WTC11 (cell line): ENCODE data around the gene POLR3F. TPM values are rescaled to one million over a fixed set of nuclear protein-coding genes. Genes with fewer than 3 reads are reported as not detected.

ENCODE experiments used
- ATAC-seq: fragments of 200-7000 bp; cut with Tn5 transposase; 2 replicates; pipeline ENCODE4 v1.10.0; 2021; ENCODE audit warnings: mild to moderate bottlenecking, moderate library complexity
- CTCF ChIA-PET: fragments of 300-600 bp; sonication (Branson Sonifier 250); formaldehyde crosslinking; loops from one replicate; lab custom pipeline; 2021; ENCODE audit warnings: antibody characterized with exemption; lab: Charles Lee
- POLR2A ChIA-PET: fragments of 350-600 bp; sonication (Branson Sonifier 250); formaldehyde crosslinking; loops from one replicate; lab custom pipeline; 2021; ENCODE audit warnings: antibody characterized with exemption; lab: Charles Lee
- DNase-seq: peaks from one replicate; pipeline ENCODE4 v3.0.0; 2021; ENCODE audit warnings: low spot score
- H3K27ac Mint-ChIP-seq: 2 replicates; pipeline ENCODE4 v1.8.0; 2021; ENCODE audit warnings: mixed read lengths
- H3K27me3 Mint-ChIP-seq: 2 replicates; pipeline ENCODE4 v1.8.0; 2021; ENCODE audit warnings: low read depth, mild to moderate bottlenecking, moderate library complexity, mixed read lengths
- H3K36me3 Mint-ChIP-seq: 2 replicates; pipeline ENCODE4 v1.8.0; 2021; ENCODE audit warnings: mixed read lengths
- H3K4me1 Mint-ChIP-seq: 2 replicates; pipeline ENCODE4 v1.8.0; 2022; ENCODE audit warnings: mixed read lengths
- H3K4me3 Mint-ChIP-seq: 2 replicates; pipeline ENCODE4 v1.8.0; 2021; ENCODE audit warnings: mild to moderate bottlenecking, moderate library complexity, mixed read lengths
- H3K9me3 Mint-ChIP-seq: 2 replicates; pipeline ENCODE4 v1.8.0; 2021; ENCODE audit warnings: mixed read lengths
- CTCF ChIP-seq: fragments of 200-600 bp; IDR thresholded peaks from 2 replicates; pipeline ENCODE4 v1.8.0; 2022; ENCODE audit warnings: antibody characterized with exemption
- E2F1 ChIP-seq: sonication (generic); formaldehyde crosslinking; IDR thresholded peaks from 2 replicates; pipeline ENCODE4 v1.8.0; 2022; ENCODE audit warnings: mild to moderate bottlenecking, missing genetic modification reagents
- ERG ChIP-seq: fragments of 250-450 bp; sonication (Bioruptor Pico); IDR thresholded peaks from 2 replicates; pipeline ENCODE4 v1.8.0; 2021; ENCODE audit warnings: mild to moderate bottlenecking
- ESRRA ChIP-seq: sonication (generic); formaldehyde crosslinking; IDR thresholded peaks from 2 replicates; pipeline ENCODE4 v1.8.1; 2022; ENCODE audit warnings: mild to moderate bottlenecking, missing genetic modification reagents, borderline replicate concordance
- FOXP1 ChIP-seq: sonication (generic); formaldehyde crosslinking; IDR thresholded peaks from 2 replicates; pipeline ENCODE4 v1.8.0; 2022; ENCODE audit warnings: missing genetic modification reagents, mild to moderate bottlenecking, moderate library complexity, borderline replicate concordance
- HMGA2 ChIP-seq: fragments of 250-450 bp; sonication (Bioruptor Pico); IDR thresholded peaks from 2 replicates; pipeline ENCODE4 v1.4.0; 2021; ENCODE audit warnings: mild to moderate bottlenecking, moderate library complexity
- JAZF1 ChIP-seq: fragments of 250-450 bp; sonication (Bioruptor Pico); IDR thresholded peaks from 2 replicates; pipeline ENCODE4 v1.9.0; 2021; ENCODE audit warnings: moderate library complexity, mild to moderate bottlenecking, inconsistent platforms
- MXD4 ChIP-seq: fragments of 250-450 bp; sonication (Bioruptor Pico); IDR thresholded peaks from 2 replicates; pipeline ENCODE4 v1.8.0; 2021; ENCODE audit warnings: mild to moderate bottlenecking, moderate library complexity, borderline replicate concordance
- MYBL2 ChIP-seq: sonication (generic); formaldehyde crosslinking; IDR thresholded peaks from 2 replicates; pipeline ENCODE4 v1.8.1; 2023; ENCODE audit warnings: mild to moderate bottlenecking, moderate library complexity, missing genetic modification reagents
- NFATC4 ChIP-seq: fragments of 250-450 bp; sonication (Bioruptor Pico); IDR thresholded peaks from 2 replicates; pipeline ENCODE4 v1.9.0; 2021; ENCODE audit warnings: mild to moderate bottlenecking
- NFE2L1 ChIP-seq: sonication (generic); formaldehyde crosslinking; IDR thresholded peaks from 2 replicates; pipeline ENCODE4 v1.8.1; 2023; ENCODE audit warnings: missing genetic modification reagents
- PRRX2 ChIP-seq: fragments of 250-450 bp; sonication (Bioruptor Pico); IDR thresholded peaks from 2 replicates; pipeline ENCODE4 v1.8.0; 2021; ENCODE audit warnings: mild to moderate bottlenecking
- RELA ChIP-seq: sonication (generic); formaldehyde crosslinking; IDR thresholded peaks from 2 replicates; pipeline ENCODE4 v1.8.1; 2022; ENCODE audit warnings: missing genetic modification reagents, mild to moderate bottlenecking, borderline replicate concordance
- RORB ChIP-seq: fragments of 250-450 bp; sonication (Bioruptor Pico); IDR thresholded peaks from 2 replicates; pipeline ENCODE4 v1.9.0; 2021; ENCODE audit warnings: mild to moderate bottlenecking
- SMAD3 ChIP-seq: sonication (generic); formaldehyde crosslinking; IDR thresholded peaks from 2 replicates; pipeline ENCODE4 v1.8.0; 2022; ENCODE audit warnings: missing genetic modification reagents, mild to moderate bottlenecking, borderline replicate concordance
- SMAD4 ChIP-seq: sonication (generic); formaldehyde crosslinking; IDR thresholded peaks from 2 replicates; pipeline ENCODE4 v1.8.0; 2022; ENCODE audit warnings: mild to moderate bottlenecking, missing genetic modification reagents
- TEAD1 ChIP-seq: sonication (generic); formaldehyde crosslinking; IDR thresholded peaks from 2 replicates; pipeline ENCODE4 v1.8.0; 2022; ENCODE audit warnings: mild to moderate bottlenecking, missing genetic modification reagents
- ZNF121 ChIP-seq: sonication (generic); formaldehyde crosslinking; IDR thresholded peaks from 2 replicates; pipeline ENCODE4 v1.8.0; 2023; ENCODE audit warnings: missing genetic modification reagents
- ZNF138 ChIP-seq: sonication (generic); formaldehyde crosslinking; conservative IDR thresholded peaks from 2 replicates; pipeline ENCODE4 v1.8.1; 2022; ENCODE audit warnings: mild to moderate bottlenecking, moderate library complexity, missing genetic modification reagents
- ZNF263 ChIP-seq: sonication (generic); formaldehyde crosslinking; IDR thresholded peaks from 2 replicates; pipeline ENCODE4 v1.8.1; 2022; ENCODE audit warnings: low read depth, mild to moderate bottlenecking, moderate library complexity, missing genetic modification reagents
- ZNF317 ChIP-seq: sonication (generic); formaldehyde crosslinking; IDR thresholded peaks from 2 replicates; pipeline ENCODE4 v1.8.1; 2023; ENCODE audit warnings: low read depth, mild to moderate bottlenecking, moderate library complexity, missing genetic modification reagents, borderline replicate concordance
- ZNF396 ChIP-seq: fragments of 250-450 bp; sonication (Bioruptor Pico); IDR thresholded peaks from 2 replicates; pipeline ENCODE4 v1.8.0; 2021; ENCODE audit warnings: mild to moderate bottlenecking, moderate library complexity, borderline replicate concordance
- ZNF416 ChIP-seq: fragments of 250-450 bp; sonication (Bioruptor Pico); IDR thresholded peaks from 2 replicates; pipeline ENCODE4 v1.9.0; 2021; ENCODE audit warnings: mild to moderate bottlenecking, inconsistent platforms
- ZNF532 ChIP-seq: fragments of 250-450 bp; sonication (Bioruptor Pico); IDR thresholded peaks from 2 replicates; pipeline ENCODE4 v1.9.0; 2021; ENCODE audit warnings: mild to moderate bottlenecking, borderline replicate concordance
- total RNA-seq: library from RNA; stranded (reverse); gene quantifications from 3 replicates; pipeline ENCODE4 v1.2.3, GENCODE V29; 2021
- TF ChIP-seq, protein P1 (sequence below): sonication (generic); formaldehyde crosslinking; IDR thresholded peaks from 2 replicates; pipeline ENCODE4 v1.8.1; 2023; ENCODE audit warnings: mild to moderate bottlenecking, missing genetic modification reagents

Gene POLR3F
- total RNA-seq, 1 experiment from 2014 or later: 12.7 TPM

GRCh38 chr20:18507218-18508191 lies 40.3 kb downstream of the POLR3F start, which contains the start of gene SEC23B (continued):
- TF ChIP-seq ERG (CRISPR knock-in tag) (no peak), ESRRA (CRISPR knock-in tag) (no peak), MXD4 (no peak), NFATC4 (CRISPR knock-in tag) (no peak), FOXP1 (CRISPR knock-in tag) (peak; percentile 82; the same call in 1 of the 2 replicates), JAZF1 (CRISPR knock-in tag) (no peak)

GRCh38 chr20:18511571-18511970 lies 44.4 kb downstream of the POLR3F start:
- Mint-ChIP-seq H3K27me3 (no peaks in the 10 kb centered on the region), H3K4me1 (peaks cover 15% of the 10 kb centered on the region), H3K9me3 (no peaks in the 10 kb centered on the region), H3K36me3 (peaks cover 38% of the 10 kb centered on the region), H3K4me3 (no peak overlapping the region), H3K27ac (no peak overlapping the region)
- ATAC-seq: no peak
- ChIA-PET CTCF (no interaction called here), POLR2A (no interaction called here)
- no peak for DNase-seq
- TF ChIP-seq ZNF396 (CRISPR knock-in tag) (no peak), NFE2L1 (CRISPR knock-in tag) (no peak), HMGA2 (CRISPR knock-in tag) (no peak), ZNF263 (CRISPR knock-in tag) (no peak), ZNF532 (CRISPR knock-in tag) (no peak), TEAD1 (CRISPR knock-in tag) (no peak), SMAD3 (CRISPR knock-in tag) (no peak), CTCF (no peak), MYBL2 (no peak)

- Mint-ChIP-seq H3K36me3 (peaks cover 38% of the 10 kb centered on the region), H3K4me3 (no peak overlapping the region), H3K4me1 (peaks cover 9% of the 10 kb centered on the region), H3K27me3 (no peaks in the 10 kb centered on the region), H3K9me3 (no peaks in the 10 kb centered on the region), H3K27ac (no peak overlapping the region)
- CTCF ChIA-PET: no interaction called here
- no peak for DNase-seq
- no peak for ATAC-seq
- POLR2A ChIA-PET: no interaction called here
- TF ChIP-seq E2F1 (no peak), ZNF416 (CRISPR knock-in tag) (no peak), ZNF121 (CRISPR knock-in tag) (no peak), ZNF317 (CRISPR knock-in tag) (no peak), SMAD4 (no peak), RORB (CRISPR knock-in tag) (no peak), ZNF138 (CRISPR knock-in tag) (no peak), RELA (no peak), PRRX2 (CRISPR knock-in tag) (no peak)
- TF ChIP-seq, protein P1, sequence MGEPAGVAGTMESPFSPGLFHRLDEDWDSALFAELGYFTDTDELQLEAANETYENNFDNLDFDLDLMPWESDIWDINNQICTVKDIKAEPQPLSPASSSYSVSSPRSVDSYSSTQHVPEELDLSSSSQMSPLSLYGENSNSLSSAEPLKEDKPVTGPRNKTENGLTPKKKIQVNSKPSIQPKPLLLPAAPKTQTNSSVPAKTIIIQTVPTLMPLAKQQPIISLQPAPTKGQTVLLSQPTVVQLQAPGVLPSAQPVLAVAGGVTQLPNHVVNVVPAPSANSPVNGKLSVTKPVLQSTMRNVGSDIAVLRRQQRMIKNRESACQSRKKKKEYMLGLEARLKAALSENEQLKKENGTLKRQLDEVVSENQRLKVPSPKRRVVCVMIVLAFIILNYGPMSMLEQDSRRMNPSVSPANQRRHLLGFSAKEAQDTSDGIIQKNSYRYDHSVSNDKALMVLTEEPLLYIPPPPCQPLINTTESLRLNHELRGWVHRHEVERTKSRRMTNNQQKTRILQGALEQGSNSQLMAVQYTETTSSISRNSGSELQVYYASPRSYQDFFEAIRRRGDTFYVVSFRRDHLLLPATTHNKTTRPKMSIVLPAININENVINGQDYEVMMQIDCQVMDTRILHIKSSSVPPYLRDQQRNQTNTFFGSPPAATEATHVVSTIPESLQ (CRISPR knock-in tag): no peak
These were observed 46.0 kb downstream of the POLR3F start for GRCh38 chr20:18513208-18513607.
